Astrocyte (in vitro differentiated cells and primary cell): ENCODE results near the gene MASP1.
"Not testable (repeated sequence)": the region's sequence is repeated elsewhere in the genome, so short reads cannot be mapped to it uniquely, and the experiment has no call there.

Experiments used
- CTCF ChIP-seq: IDR thresholded peaks from 2 replicates; pipeline ENCODE4 v1.5.1; 2011; ENCODE audit warnings: low read depth, mild to moderate bottlenecking, inconsistent platforms, low read length, moderate library complexity; ENCODE audit not compliant: insufficient read depth
- EZH2 ChIP-seq: IDR thresholded peaks from 2 replicates; pipeline ENCODE4 v1.6.1; 2012; ENCODE audit warnings: mild to moderate bottlenecking, low read length, inconsistent platforms; ENCODE audit not compliant: insufficient read depth

- not testable (repeated sequence) for TF ChIP-seq CTCF, EZH2
These were observed 52.7 kb downstream of the MASP1 start for GRCh38 chr3:187238835-187239234.
